HepG2 (cell line): Measurements from ENCODE around the gene TRIAP1. TPM values are rescaled to one million over a fixed set of nuclear protein-coding genes. Genes with fewer than 3 reads are reported as not detected.
A peak's percentile ranks its signal among the peaks of the same experiment; 100 is the strongest.

Experiments
- CENPT ChIP-seq: sonication (generic); formaldehyde crosslinking; IDR thresholded peaks from 2 replicates; pipeline ENCODE4 v1.8.0; 2022; ENCODE audit warnings: low read depth, mild to moderate bottlenecking, moderate library complexity, missing genetic modification reagents
- ETV6 ChIP-seq: sonication (generic); formaldehyde crosslinking; conservative IDR thresholded peaks from 2 replicates; pipeline ENCODE4 v1.4.0; 2020; ENCODE audit warnings: missing genetic modification reagents
- HNF4G ChIP-seq, 2 experiments: sonication (generic) in 1 of 2; formaldehyde crosslinking in 1 of 2; IDR thresholded peaks; 2 replicates each; pipeline versions ENCODE4 v1.4.0 to v1.6.1; 2011 to 2020; ENCODE audit warnings: borderline replicate concordance in 2 of 2, low read depth in 2 of 2, mild to moderate bottlenecking in 2 of 2, low read length in 1 of 2, missing genetic modification reagents in 1 of 2, moderate library complexity in 1 of 2
- IRF2 ChIP-seq: IDR thresholded peaks from 2 replicates; pipeline ENCODE4 v1.6.1; 2018; ENCODE audit warnings: missing genetic modification reagents, missing compliant biosample characterization
- LCORL ChIP-seq, 2 experiments: fragments of 450-650 bp in 1 of 2; sonication (generic) in 1 of 2; formaldehyde crosslinking in 1 of 2; IDR thresholded peaks; 2 replicates each; pipeline versions ENCODE4 v1.5.0 to v1.6.1; 2017 to 2020; ENCODE audit warnings: antibody characterized with exemption in 1 of 2, missing genetic modification reagents in 1 of 2
- MLLT10 ChIP-seq: sonication (generic); formaldehyde crosslinking; IDR thresholded peaks from 2 replicates; pipeline ENCODE4 v1.4.0; 2020; ENCODE audit warnings: missing genetic modification reagents
- NAIF1 ChIP-seq: sonication (generic); formaldehyde crosslinking; IDR thresholded peaks from 2 replicates; pipeline ENCODE4 v1.5.0; 2020; ENCODE audit warnings: mild to moderate bottlenecking, missing genetic modification reagents, borderline replicate concordance
- SOX6 ChIP-seq, 2 experiments: fragments of 450-650 bp in 1 of 2; sonication (generic) in 1 of 2; formaldehyde crosslinking in 1 of 2; IDR thresholded peaks; 2 replicates each; pipeline versions ENCODE4 v1.4.0 to v1.6.1; 2017 to 2020; ENCODE audit warnings: antibody characterized with exemption in 1 of 2, mild to moderate bottlenecking in 1 of 2, missing genetic modification reagents in 1 of 2
- STAT5B ChIP-seq: sonication (generic); formaldehyde crosslinking; IDR thresholded peaks from 2 replicates; pipeline ENCODE4 v1.4.0; 2020; ENCODE audit warnings: missing genetic modification reagents
- ZBTB8A ChIP-seq: sonication (generic); formaldehyde crosslinking; IDR thresholded peaks from 2 replicates; pipeline ENCODE4 v1.4.0; 2020; ENCODE audit warnings: mild to moderate bottlenecking, low read depth, missing genetic modification reagents, borderline replicate concordance
- ZNF256 ChIP-seq: sonication (generic); formaldehyde crosslinking; conservative IDR thresholded peaks from 2 replicates; pipeline ENCODE4 v1.4.0; 2020; ENCODE audit warnings: missing genetic modification reagents
- ZNF383 ChIP-seq: sonication (generic); formaldehyde crosslinking; IDR thresholded peaks from 2 replicates; pipeline ENCODE4 v1.4.0; 2020; ENCODE audit warnings: missing genetic modification reagents, mild to moderate bottlenecking, borderline replicate concordance
- ZNF543 ChIP-seq: sonication (generic); formaldehyde crosslinking; IDR thresholded peaks from 2 replicates; pipeline ENCODE4 v1.4.0; 2020; ENCODE audit warnings: mild to moderate bottlenecking, missing genetic modification reagents
- ZNF564 ChIP-seq: sonication (generic); formaldehyde crosslinking; IDR thresholded peaks from 2 replicates; pipeline ENCODE4 v1.8.1; 2023; ENCODE audit warnings: mild to moderate bottlenecking, missing genetic modification reagents
- ZNF761 ChIP-seq: sonication (generic); formaldehyde crosslinking; conservative IDR thresholded peaks from 2 replicates; pipeline ENCODE4 v1.4.0; 2020; ENCODE audit warnings: mild to moderate bottlenecking, missing genetic modification reagents
- ZNF768 ChIP-seq: sonication (generic); formaldehyde crosslinking; IDR thresholded peaks from 2 replicates; pipeline ENCODE4 v1.4.0; 2020; ENCODE audit warnings: missing genetic modification reagents
- ZNF776 ChIP-seq: sonication (generic); formaldehyde crosslinking; IDR thresholded peaks from 2 replicates; pipeline ENCODE4 v1.4.0; 2020; ENCODE audit warnings: mild to moderate bottlenecking, missing genetic modification reagents
- polyA plus RNA-seq, 8 experiments: library from polyadenylated mRNA; depleted of rRNA in 3 of 8; stranded (reverse) in 7 of 8; unstranded in 1 of 8; fragments of >200 nt; fragmentation: Illumina TruSeq in 4 of 8; extraction: Trizol in 4 of 8; gene quantifications; 2 replicates each; pipeline versions ENCODE4 v1.2.1 to v1.2.3, GENCODE V29; 2011 to 2016; ENCODE audit warnings: low read depth in 4 of 8, missing spikeins in 1 of 8, mixed read lengths in 1 of 8; ENCODE audit not compliant: insufficient read depth in 1 of 8
- total RNA-seq, 5 experiments: library from RNA; depleted of rRNA; stranded (reverse); fragments of >200 nt; fragmentation: Illumina TruSeq; extraction: Trizol; gene quantifications; 2 replicates each; pipeline ENCODE4 v1.2.3, GENCODE V29; 2016; ENCODE audit warnings: low read depth in 1 of 5
- TF ChIP-seq, protein P1 (sequence below): sonication (generic); formaldehyde crosslinking; conservative IDR thresholded peaks from 2 replicates; pipeline ENCODE4 v1.4.0; 2020; ENCODE audit warnings: mild to moderate bottlenecking, missing genetic modification reagents, moderate library complexity
- TF ChIP-seq, protein P2 (sequence below): sonication (generic); formaldehyde crosslinking; IDR thresholded peaks from 2 replicates; pipeline ENCODE4 v1.4.0; 2020; ENCODE audit warnings: missing genetic modification reagents, mild to moderate bottlenecking, borderline replicate concordance
- TF ChIP-seq, protein P3 (sequence below): fragments of 450-650 bp; IDR thresholded peaks from 2 replicates; pipeline ENCODE4 v1.6.1; 2016

TRIAP1 gene
- total and polyA plus RNA-seq, 2 of the 13 experiments (the other 11 are each of a cell fraction or from before 2014, with no cell fraction given): 55.0 to 117 TPM

DNA sequence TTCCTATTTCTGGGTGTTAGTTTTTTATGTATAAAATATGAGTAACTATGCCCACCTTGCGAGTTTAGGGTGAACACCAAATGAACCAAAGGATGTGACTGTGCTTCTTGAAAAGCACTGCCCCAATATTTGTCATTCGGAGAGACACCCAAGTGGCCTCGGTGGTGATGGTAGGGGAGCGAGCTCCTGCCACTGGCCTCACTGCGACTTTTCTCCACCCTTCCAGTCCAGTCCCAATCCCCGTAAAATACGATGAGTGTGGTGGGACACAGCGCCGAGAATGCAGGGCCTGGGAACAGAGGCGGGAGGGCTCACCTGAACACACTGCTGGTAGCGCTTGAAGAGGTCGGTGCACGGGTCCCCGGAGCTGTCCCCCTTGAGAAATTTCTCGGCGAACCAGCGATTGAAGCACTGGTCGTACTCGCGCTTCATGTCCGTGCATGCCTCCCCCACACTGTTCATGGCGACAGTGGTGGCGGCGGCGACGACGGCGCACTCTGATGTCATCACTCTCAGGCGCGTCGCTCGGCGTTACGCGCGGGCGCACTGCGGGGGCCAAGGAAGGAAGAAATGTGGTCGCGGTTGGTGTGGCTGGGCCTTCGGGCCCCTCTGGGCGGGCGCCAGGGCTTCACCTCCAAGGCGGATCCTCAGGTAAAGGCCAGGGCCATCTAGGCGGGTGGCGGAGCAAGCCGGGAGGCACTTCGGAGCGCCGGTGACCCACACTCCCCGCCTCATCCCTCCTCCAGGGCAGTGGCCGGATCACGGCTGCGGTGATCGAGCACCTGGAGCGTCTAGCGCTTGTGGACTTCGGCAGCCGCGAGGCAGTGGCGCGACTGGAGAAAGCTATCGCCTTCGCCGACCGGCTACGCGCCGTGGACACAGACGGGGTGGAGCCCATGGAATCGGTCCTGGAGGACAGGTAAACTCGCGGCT lies at the start of gene TRIAP1, which contains the start of gene GATC (continued):
- TF ChIP-seq, protein P1, sequence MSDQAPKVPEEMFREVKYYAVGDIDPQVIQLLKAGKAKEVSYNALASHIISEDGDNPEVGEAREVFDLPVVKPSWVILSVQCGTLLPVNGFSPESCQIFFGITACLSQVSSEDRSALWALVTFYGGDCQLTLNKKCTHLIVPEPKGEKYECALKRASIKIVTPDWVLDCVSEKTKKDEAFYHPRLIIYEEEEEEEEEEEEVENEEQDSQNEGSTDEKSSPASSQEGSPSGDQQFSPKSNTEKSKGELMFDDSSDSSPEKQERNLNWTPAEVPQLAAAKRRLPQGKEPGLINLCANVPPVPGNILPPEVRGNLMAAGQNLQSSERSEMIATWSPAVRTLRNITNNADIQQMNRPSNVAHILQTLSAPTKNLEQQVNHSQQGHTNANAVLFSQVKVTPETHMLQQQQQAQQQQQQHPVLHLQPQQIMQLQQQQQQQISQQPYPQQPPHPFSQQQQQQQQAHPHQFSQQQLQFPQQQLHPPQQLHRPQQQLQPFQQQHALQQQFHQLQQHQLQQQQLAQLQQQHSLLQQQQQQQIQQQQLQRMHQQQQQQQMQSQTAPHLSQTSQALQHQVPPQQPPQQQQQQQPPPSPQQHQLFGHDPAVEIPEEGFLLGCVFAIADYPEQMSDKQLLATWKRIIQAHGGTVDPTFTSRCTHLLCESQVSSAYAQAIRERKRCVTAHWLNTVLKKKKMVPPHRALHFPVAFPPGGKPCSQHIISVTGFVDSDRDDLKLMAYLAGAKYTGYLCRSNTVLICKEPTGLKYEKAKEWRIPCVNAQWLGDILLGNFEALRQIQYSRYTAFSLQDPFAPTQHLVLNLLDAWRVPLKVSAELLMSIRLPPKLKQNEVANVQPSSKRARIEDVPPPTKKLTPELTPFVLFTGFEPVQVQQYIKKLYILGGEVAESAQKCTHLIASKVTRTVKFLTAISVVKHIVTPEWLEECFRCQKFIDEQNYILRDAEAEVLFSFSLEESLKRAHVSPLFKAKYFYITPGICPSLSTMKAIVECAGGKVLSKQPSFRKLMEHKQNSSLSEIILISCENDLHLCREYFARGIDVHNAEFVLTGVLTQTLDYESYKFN: peak; percentile 60
- TF ChIP-seq SOX6 (IDR thresholded peaks at IDR 0.05): no peak
- TF ChIP-seq SOX6 (CRISPR knock-in tag; IDR thresholded peaks at IDR 0.05): peak; percentile 76
- TF ChIP-seq, protein P2, sequence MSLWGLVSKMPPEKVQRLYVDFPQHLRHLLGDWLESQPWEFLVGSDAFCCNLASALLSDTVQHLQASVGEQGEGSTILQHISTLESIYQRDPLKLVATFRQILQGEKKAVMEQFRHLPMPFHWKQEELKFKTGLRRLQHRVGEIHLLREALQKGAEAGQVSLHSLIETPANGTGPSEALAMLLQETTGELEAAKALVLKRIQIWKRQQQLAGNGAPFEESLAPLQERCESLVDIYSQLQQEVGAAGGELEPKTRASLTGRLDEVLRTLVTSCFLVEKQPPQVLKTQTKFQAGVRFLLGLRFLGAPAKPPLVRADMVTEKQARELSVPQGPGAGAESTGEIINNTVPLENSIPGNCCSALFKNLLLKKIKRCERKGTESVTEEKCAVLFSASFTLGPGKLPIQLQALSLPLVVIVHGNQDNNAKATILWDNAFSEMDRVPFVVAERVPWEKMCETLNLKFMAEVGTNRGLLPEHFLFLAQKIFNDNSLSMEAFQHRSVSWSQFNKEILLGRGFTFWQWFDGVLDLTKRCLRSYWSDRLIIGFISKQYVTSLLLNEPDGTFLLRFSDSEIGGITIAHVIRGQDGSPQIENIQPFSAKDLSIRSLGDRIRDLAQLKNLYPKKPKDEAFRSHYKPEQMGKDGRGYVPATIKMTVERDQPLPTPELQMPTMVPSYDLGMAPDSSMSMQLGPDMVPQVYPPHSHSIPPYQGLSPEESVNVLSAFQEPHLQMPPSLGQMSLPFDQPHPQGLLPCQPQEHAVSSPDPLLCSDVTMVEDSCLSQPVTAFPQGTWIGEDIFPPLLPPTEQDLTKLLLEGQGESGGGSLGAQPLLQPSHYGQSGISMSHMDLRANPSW (CRISPR knock-in tag): no peak; the same call in none of the 2 replicates
- TF ChIP-seq ZBTB8A (CRISPR knock-in tag): 0 out of 2 replicates have a peak, but pooled peaks have one; percentile 70
- TF ChIP-seq ZNF776 (CRISPR knock-in tag): peak; percentile 92
- TF ChIP-seq ETV6 (CRISPR knock-in tag): 0 out of 2 replicates have a peak, but pooled peaks have one; percentile 55
- TF ChIP-seq ZNF564 (CRISPR knock-in tag): peak; percentile 57
- TF ChIP-seq, protein P3, sequence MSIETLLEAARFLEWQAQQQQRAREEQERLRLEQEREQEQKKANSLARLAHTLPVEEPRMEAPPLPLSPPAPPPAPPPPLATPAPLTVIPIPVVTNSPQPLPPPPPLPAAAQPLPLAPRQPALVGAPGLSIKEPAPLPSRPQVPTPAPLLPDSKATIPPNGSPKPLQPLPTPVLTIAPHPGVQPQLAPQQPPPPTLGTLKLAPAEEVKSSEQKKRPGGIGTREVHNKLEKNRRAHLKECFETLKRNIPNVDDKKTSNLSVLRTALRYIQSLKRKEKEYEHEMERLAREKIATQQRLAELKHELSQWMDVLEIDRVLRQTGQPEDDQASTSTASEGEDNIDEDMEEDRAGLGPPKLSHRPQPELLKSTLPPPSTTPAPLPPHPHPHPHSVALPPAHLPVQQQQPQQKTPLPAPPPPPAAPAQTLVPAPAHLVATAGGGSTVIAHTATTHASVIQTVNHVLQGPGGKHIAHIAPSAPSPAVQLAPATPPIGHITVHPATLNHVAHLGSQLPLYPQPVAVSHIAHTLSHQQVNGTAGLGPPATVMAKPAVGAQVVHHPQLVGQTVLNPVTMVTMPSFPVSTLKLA: peak; percentile 61
- peak; percentile 82 for TF ChIP-seq ZNF768 (CRISPR knock-in tag)
- TF ChIP-seq IRF2: peak; percentile 96
- TF ChIP-seq ZNF761 (CRISPR knock-in tag): peak; percentile 57; the same call in 1 of the 2 replicates
- no peak for TF ChIP-seq CENPT (CRISPR knock-in tag)
- no peak for TF ChIP-seq ZNF383
- 0 out of 2 replicates have a peak, but pooled peaks have one; percentile 73 for TF ChIP-seq ZNF256 (CRISPR knock-in tag)
- TF ChIP-seq ZNF543: peak; percentile 76
- TF ChIP-seq HNF4G (IDR thresholded peaks at IDR 0.05; ENCODE audit: borderline replicate concordance, low read depth, low read length): no peak
- TF ChIP-seq HNF4G (CRISPR knock-in tag; IDR thresholded peaks at IDR 0.05; ENCODE audit: borderline replicate concordance, low read depth): peak; percentile 47; the same call in 1 of the 2 replicates
- TF ChIP-seq STAT5B (CRISPR knock-in tag): peak; percentile 87
- TF ChIP-seq LCORL (IDR thresholded peaks at IDR 0.05): no peak
- TF ChIP-seq LCORL (CRISPR knock-in tag; IDR thresholded peaks at IDR 0.05): peak; percentile 71; the same call in 1 of the 2 replicates
- TF ChIP-seq MLLT10 (CRISPR knock-in tag): no peak
- TF ChIP-seq NAIF1 (CRISPR knock-in tag): no peak; the same call in 1 of the 2 replicates
